SU-DHL-6 (cell line): ENCODE measurements around the gene TARS3.

Experiments
- CTCF ChIP-seq: fragments of 200-600 bp; sonication (generic); IDR thresholded peaks from one replicate; pipeline ENCODE4 v1.5.1; 2017; ENCODE audit warnings: antibody characterized with exemption, mild to moderate bottlenecking, low read length, moderate library complexity; ENCODE audit not compliant: insufficient read depth, poor library complexity, severe bottlenecking
- EZH2phosphoT487 ChIP-seq: fragments of 200-600 bp; sonication (generic), shearing (Covaris generic); conservative IDR thresholded peaks from 2 replicates; pipeline ENCODE4 v1.6.1; 2018; ENCODE audit warnings: mild to moderate bottlenecking, antibody characterized with exemption, low read length, moderate library complexity, mixed read lengths

GRCh38 chr15:101618076-101618475, 106.2 kb downstream of the TARS3 start:
- TF ChIP-seq CTCF: no peak
- TF ChIP-seq EZH2phosphoT487: no peak
